H1 (cell line): Measurements from ENCODE around the gene TTC4. TPM values are rescaled to one million over a fixed set of nuclear protein-coding genes. Genes with fewer than 3 reads are reported as not detected.

Experiments used
- BCL11A ChIP-seq, 2 experiments: IDR thresholded peaks; one replicate each; pipeline ENCODE4 v1.6.1; 2011; ENCODE audit warnings: low read depth in 2 of 2, low read length in 2 of 2, mild to moderate bottlenecking in 2 of 2
- CTBP2 ChIP-seq: IDR thresholded peaks from 2 replicates; pipeline ENCODE4 v1.7.0; 2011; ENCODE audit warnings: borderline replicate concordance, mild to moderate bottlenecking, moderate library complexity, mixed read lengths, low read length; ENCODE audit not compliant: insufficient read depth, insufficient read length
- EGR1 ChIP-seq: IDR thresholded peaks from 2 replicates; pipeline ENCODE4 v1.6.1; 2011; ENCODE audit warnings: low read depth, low read length, borderline replicate concordance
- JUN ChIP-seq: IDR thresholded peaks from 2 replicates; pipeline ENCODE4 v1.6.1; 2011; ENCODE audit warnings: low read depth, mild to moderate bottlenecking, improper control_type of control experiment, low read length
- MAFK ChIP-seq: IDR thresholded peaks from 2 replicates; pipeline ENCODE4 v1.6.1; 2012; ENCODE audit warnings: low read depth, mild to moderate bottlenecking, improper control_type of control experiment, low read length
- POLR2AphosphoS5 ChIP-seq: IDR thresholded peaks from 2 replicates; pipeline ENCODE4 v1.6.1; 2011; ENCODE audit warnings: low read depth, low read length
- SIN3A ChIP-seq, 2 experiments: IDR thresholded peaks in 1 of 2; conservative IDR thresholded peaks in 1 of 2; 2 replicates each; pipeline ENCODE4 v1.6.1; 2011 to 2012; ENCODE audit warnings: low read length in 2 of 2, improper control_type of control experiment in 1 of 2, low read depth in 1 of 2, mild to moderate bottlenecking in 1 of 2
- TCF12 ChIP-seq: IDR thresholded peaks from 2 replicates; pipeline ENCODE4 v1.6.1; 2011; ENCODE audit warnings: low read depth, mild to moderate bottlenecking, low read length
- YY1 ChIP-seq: IDR thresholded peaks from 2 replicates; pipeline ENCODE4 v1.6.1; 2011; ENCODE audit warnings: low read depth, mild to moderate bottlenecking, low read length
- polyA plus RNA-seq, 7 experiments: library from polyadenylated mRNA; depleted of rRNA in 3 of 7; stranded (reverse) in 5 of 7; unstranded in 2 of 7; fragments of >200 nt in 5 of 7; fragments of 200-250 nt in 2 of 7; gene quantifications; 1 replicate in 5 of 7; 2 replicates in 1 of 7; 4 replicates in 1 of 7; pipeline versions ENCODE4 v1.2.1 to v1.2.3, GENCODE V29; 2011 to 2013; ENCODE audit warnings: missing spikeins in 2 of 7, mixed read lengths in 2 of 7
- total RNA-seq: library from RNA; stranded (reverse); fragmentation: NEBNext Ultra II Directional; extraction: Animal tissue kit (Norgen Biotek cat#: 25700); gene quantifications from 2 replicates; pipeline ENCODE4 v1.2.1, GENCODE V29; 2021
- TF ChIP-seq, protein P1 (sequence below): fragments of 300-600 bp; sonication (generic); IDR thresholded peaks from 2 replicates; pipeline ENCODE4 v1.7.1; 2012; ENCODE audit warnings: low read length, moderate library complexity, mild to moderate bottlenecking, inconsistent platforms; ENCODE audit not compliant: insufficient replicate concordance

Gene TTC4
- total and polyA plus RNA-seq, 2 of the 8 experiments (the other 6 are each of a cell fraction or from before 2014, with no cell fraction given) = 21.0 to 25.1 TPM

DNA sequence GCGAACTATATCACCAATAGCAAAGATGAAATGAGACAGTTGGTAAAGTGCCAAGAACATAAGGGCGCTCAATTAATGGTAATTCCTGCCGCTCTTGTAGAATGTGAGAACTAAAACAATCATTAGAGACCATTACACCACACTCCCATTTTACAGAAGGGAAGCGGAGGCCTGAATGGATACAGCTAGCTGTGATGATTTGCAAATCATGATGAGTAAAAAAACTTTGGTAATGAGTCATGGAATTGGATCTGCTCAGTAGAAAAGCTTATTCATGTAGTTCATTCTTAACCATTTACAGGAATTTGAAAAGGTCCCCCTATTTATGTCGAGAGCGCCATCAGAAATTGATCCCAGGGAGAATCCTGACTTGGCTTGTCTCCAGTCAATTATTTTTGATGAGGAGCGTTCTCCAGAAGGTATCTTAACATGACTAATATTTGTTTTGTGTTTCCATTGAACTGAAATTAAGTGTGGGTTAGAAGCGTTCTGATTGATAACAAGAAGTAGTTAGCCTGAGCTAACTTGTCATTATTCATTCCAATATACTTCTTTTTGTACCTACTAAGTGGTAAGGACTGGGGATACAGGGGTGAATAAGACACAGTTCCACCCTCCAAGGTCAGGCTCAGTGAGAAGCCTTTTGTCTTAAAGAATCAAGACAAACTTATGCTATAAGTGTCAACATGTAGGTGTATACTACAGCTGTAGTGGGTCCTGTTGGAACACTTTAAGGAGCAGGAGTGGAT is 812 bp downstream of the TTC4 start (continued):
- TF ChIP-seq, protein P1, sequence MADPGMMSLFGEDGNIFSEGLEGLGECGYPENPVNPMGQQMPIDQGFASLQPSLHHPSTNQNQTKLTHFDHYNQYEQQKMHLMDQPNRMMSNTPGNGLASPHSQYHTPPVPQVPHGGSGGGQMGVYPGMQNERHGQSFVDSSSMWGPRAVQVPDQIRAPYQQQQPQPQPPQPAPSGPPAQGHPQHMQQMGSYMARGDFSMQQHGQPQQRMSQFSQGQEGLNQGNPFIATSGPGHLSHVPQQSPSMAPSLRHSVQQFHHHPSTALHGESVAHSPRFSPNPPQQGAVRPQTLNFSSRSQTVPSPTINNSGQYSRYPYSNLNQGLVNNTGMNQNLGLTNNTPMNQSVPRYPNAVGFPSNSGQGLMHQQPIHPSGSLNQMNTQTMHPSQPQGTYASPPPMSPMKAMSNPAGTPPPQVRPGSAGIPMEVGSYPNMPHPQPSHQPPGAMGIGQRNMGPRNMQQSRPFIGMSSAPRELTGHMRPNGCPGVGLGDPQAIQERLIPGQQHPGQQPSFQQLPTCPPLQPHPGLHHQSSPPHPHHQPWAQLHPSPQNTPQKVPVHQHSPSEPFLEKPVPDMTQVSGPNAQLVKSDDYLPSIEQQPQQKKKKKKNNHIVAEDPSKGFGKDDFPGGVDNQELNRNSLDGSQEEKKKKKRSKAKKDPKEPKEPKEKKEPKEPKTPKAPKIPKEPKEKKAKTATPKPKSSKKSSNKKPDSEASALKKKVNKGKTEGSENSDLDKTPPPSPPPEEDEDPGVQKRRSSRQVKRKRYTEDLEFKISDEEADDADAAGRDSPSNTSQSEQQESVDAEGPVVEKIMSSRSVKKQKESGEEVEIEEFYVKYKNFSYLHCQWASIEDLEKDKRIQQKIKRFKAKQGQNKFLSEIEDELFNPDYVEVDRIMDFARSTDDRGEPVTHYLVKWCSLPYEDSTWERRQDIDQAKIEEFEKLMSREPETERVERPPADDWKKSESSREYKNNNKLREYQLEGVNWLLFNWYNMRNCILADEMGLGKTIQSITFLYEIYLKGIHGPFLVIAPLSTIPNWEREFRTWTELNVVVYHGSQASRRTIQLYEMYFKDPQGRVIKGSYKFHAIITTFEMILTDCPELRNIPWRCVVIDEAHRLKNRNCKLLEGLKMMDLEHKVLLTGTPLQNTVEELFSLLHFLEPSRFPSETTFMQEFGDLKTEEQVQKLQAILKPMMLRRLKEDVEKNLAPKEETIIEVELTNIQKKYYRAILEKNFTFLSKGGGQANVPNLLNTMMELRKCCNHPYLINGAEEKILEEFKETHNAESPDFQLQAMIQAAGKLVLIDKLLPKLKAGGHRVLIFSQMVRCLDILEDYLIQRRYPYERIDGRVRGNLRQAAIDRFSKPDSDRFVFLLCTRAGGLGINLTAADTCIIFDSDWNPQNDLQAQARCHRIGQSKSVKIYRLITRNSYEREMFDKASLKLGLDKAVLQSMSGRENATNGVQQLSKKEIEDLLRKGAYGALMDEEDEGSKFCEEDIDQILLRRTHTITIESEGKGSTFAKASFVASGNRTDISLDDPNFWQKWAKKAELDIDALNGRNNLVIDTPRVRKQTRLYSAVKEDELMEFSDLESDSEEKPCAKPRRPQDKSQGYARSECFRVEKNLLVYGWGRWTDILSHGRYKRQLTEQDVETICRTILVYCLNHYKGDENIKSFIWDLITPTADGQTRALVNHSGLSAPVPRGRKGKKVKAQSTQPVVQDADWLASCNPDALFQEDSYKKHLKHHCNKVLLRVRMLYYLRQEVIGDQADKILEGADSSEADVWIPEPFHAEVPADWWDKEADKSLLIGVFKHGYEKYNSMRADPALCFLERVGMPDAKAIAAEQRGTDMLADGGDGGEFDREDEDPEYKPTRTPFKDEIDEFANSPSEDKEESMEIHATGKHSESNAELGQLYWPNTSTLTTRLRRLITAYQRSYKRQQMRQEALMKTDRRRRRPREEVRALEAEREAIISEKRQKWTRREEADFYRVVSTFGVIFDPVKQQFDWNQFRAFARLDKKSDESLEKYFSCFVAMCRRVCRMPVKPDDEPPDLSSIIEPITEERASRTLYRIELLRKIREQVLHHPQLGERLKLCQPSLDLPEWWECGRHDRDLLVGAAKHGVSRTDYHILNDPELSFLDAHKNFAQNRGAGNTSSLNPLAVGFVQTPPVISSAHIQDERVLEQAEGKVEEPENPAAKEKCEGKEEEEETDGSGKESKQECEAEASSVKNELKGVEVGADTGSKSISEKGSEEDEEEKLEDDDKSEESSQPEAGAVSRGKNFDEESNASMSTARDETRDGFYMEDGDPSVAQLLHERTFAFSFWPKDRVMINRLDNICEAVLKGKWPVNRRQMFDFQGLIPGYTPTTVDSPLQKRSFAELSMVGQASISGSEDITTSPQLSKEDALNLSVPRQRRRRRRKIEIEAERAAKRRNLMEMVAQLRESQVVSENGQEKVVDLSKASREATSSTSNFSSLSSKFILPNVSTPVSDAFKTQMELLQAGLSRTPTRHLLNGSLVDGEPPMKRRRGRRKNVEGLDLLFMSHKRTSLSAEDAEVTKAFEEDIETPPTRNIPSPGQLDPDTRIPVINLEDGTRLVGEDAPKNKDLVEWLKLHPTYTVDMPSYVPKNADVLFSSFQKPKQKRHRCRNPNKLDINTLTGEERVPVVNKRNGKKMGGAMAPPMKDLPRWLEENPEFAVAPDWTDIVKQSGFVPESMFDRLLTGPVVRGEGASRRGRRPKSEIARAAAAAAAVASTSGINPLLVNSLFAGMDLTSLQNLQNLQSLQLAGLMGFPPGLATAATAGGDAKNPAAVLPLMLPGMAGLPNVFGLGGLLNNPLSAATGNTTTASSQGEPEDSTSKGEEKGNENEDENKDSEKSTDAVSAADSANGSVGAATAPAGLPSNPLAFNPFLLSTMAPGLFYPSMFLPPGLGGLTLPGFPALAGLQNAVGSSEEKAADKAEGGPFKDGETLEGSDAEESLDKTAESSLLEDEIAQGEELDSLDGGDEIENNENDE = no peak
- no peak for TF ChIP-seq EGR1
- no peak for TF ChIP-seq CTBP2
- no peak for TF ChIP-seq MAFK
- TF ChIP-seq YY1 = no peak
- no peak for TF ChIP-seq JUN
- no peak for TF ChIP-seq POLR2AphosphoS5
- TF ChIP-seq SIN3A (conservative IDR thresholded peaks at IDR 0.05 in 1 of 2, IDR thresholded peaks at IDR 0.05 in 1 of 2; ENCODE audit: low read depth in 1 of 2, low read length in 2 of 2) = no peak
- TF ChIP-seq BCL11A (IDR thresholded peaks at IDR 0.05; ENCODE audit: low read depth in 2 of 2, low read length in 2 of 2) = no peak
- TF ChIP-seq TCF12 = no peak
